Neural progenitor cell (in vitro differentiated cells): Measurements from ENCODE around the gene BATF.

Source experiments
- CTCF ChIP-seq: fragments of 200-600 bp; sonication (generic); IDR thresholded peaks from 2 replicates; pipeline ENCODE4 v1.5.1; 2017; ENCODE audit warnings: antibody characterized with exemption, mild to moderate bottlenecking
- EZH2 ChIP-seq: fragments of 200-600 bp; sonication (generic); IDR thresholded peaks from 2 replicates; pipeline ENCODE4 v1.6.1; 2017; ENCODE audit warnings: antibody characterized with exemption, mild to moderate bottlenecking, moderate library complexity

- TF ChIP-seq EZH2 (no peak), CTCF (no peak)
These were observed 28.8 kb downstream of the BATF start for GRCh38 chr14:75551021-75551420.
